Large intestine (tissue), 3 donors: ENCODE results near the gene SYCP3. TPM values are rescaled to one million over a fixed set of nuclear protein-coding genes. Genes with fewer than 3 reads are reported as not detected.

Experiments
- DNase-seq, 2 donors: peaks; one replicate each; pipeline versions ENCODE4 v3.0.0 to v3.0.0-alpha.2; 2013
- H3K27ac ChIP-seq: one replicate; pipeline ENCODE4 v1.5.1; 2013; ENCODE audit warnings: low read length
- H3K27me3 ChIP-seq: 2 replicates; pipeline ENCODE4 v1.6.1; 2013; ENCODE audit warnings: low read length; ENCODE audit not compliant: control insufficient read depth, insufficient read depth
- H3K36me3 ChIP-seq: 2 replicates; pipeline ENCODE4 v1.6.1; 2013; ENCODE audit warnings: low read length; ENCODE audit not compliant: control insufficient read depth, insufficient read depth
- H3K4me1 ChIP-seq: one replicate; pipeline ENCODE4 v1.6.1; 2013; ENCODE audit warnings: low read length; ENCODE audit not compliant: control insufficient read depth, insufficient read depth
- H3K4me3 ChIP-seq: one replicate; pipeline ENCODE4 v1.5.1; 2013; ENCODE audit warnings: low read length
- H3K9me3 ChIP-seq: one replicate; pipeline ENCODE4 v1.6.1; 2013; ENCODE audit warnings: mild to moderate bottlenecking, low read depth, low read length, moderate library complexity; ENCODE audit not compliant: control insufficient read depth
- WGBS: methylation state at CpG from one replicate; pipeline ENCODE4 v1.1.5; 2013; ENCODE audit warnings: low lambda C conversion rate; ENCODE audit not compliant: insufficient coverage; 5-methylcytosine and 5-hydroxymethylcytosine counted together
- polyA plus RNA-seq: library from polyadenylated mRNA; unstranded; fragments of 120-200 nt; gene quantifications from one replicate; pipeline ENCODE4 v1.2.1, GENCODE V29; 2013

The SYCP3 gene
- polyA plus RNA-seq, 1 donor, result 1.7 TPM

DNA sequence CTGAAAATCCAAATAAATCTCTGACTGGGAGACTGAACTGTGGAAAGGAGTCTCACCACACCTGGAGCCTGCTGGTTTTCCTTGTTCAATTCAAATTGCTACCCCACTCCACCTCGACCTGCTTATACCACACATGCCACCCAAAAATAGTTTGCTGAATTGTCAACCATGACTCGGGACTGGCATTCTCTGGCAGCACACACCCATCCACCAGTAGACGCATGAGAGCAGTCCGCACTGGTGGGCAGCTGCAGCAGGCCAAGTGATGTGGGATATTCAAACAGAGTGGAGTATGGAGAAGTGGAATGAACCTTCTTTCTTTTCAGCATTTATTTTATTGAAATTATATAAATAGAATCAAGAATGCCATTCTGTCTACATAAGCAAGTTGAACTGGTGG lies 38.7 kb upstream of the SYCP3 start:
- Histone ChIP-seq H3K36me3 (peaks cover 4% of the 10 kb centered on the region), H3K4me3 (no peak overlapping the region), H3K4me1 (no peaks in the 10 kb centered on the region), H3K27me3 (no peaks in the 10 kb centered on the region), H3K27ac (no peak overlapping the region), H3K9me3 (no peaks in the 10 kb centered on the region)
- DNase-seq, result no peak
- no CpG with 5 or more reads among the region's 4 CpGs for WGBS

DNA sequence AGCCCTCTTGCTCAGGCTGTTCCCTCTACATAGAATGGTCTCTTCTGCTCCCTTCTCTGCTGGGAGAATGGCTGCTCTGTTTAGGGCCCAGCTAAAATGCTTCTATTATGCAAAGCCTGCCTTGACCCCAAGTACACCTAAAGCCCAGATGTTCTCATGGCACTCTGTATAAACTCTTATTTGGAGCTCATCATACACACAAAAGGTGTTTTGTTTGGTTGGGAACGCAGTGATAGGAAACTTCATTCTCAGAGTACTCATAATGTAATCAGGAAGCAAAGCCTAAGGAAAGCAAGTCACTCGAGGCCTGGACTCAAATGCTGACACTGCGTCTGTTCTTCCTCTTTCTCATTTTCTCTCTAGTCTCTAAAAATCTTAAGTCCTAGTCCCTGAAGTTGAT lies 38.2 kb upstream of the SYCP3 start:
- no peaks in the 10 kb centered on the region for H3K4me1 ChIP-seq
- peaks cover 4% of the 10 kb centered on the region for H3K36me3 ChIP-seq
- H3K27ac ChIP-seq, result no peak overlapping the region

DNA sequence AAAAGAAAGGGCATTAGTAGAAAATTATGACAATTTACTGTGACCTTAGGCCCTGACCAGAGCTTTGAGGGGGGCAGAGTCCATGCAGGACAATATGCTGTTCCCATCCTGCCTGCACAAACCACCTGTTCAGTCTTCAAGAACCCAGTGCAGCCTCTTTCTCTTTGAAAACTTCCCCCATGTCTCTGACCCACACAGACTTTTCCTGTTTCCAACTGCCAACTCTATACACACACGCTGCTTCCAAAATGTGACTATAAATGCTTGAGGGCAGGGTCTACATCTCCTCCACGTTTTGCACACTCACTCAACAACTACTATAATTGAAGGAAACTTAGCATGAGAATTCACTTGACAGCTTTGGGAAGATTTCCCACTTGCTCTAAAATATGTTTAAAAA lies 36.6 kb upstream of the SYCP3 start:
- no peaks in the 10 kb centered on the region for H3K27me3 ChIP-seq
- no peak for DNase-seq
- H3K4me1 ChIP-seq, result no peaks in the 10 kb centered on the region
- H3K36me3 ChIP-seq, result peaks cover 4% of the 10 kb centered on the region
- WGBS, result 83% methylated on average over 1 of the region's 2 CpGs
- H3K27ac ChIP-seq, result no peak overlapping the region
- no peaks in the 10 kb centered on the region for H3K9me3 ChIP-seq
- H3K4me3 ChIP-seq, result no peak overlapping the region

More for the DNA sequence above, 38.2 kb upstream of the SYCP3 start:
- Histone ChIP-seq H3K27me3 (no peaks in the 10 kb centered on the region), H3K4me3 (no peak overlapping the region), H3K9me3 (no peaks in the 10 kb centered on the region)
- WGBS, result 80% methylated on average over 1 of the region's 3 CpGs
- DNase-seq, result no peak

DNA sequence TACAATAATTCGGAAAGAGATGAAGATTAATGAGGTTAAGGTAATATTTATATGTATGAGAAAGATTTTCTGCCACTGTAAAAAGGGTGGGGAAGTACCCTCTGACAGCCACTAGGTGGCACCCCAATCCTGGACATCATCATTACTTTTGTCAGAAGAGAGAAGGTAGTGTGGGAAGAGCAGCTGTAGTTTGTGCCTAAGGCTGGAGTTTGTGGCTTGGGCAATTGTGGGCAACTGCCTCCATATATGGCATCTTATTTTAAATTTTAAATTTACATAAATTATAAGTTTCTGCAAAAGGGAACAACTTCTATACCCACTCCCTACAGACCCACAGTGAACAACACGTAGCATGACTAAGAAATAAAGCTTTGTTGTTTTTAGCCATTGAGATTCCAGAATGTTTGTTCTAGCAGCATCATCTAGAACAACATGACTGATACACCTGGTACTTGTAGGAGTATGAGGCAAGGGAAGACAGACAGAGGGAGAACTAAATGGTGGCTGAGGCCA lies 34.4 kb upstream of the SYCP3 start:
- peaks cover 11% of the 10 kb centered on the region for H3K36me3 ChIP-seq
- H3K9me3 ChIP-seq, result no peaks in the 10 kb centered on the region
- no peak overlapping the region for H3K27ac ChIP-seq
- WGBS, result 50% methylated on average over 2 of the region's 2 CpGs
- H3K4me1 ChIP-seq, result no peaks in the 10 kb centered on the region
- DNase-seq, result peak; percentile 41 to 43
- no peaks in the 10 kb centered on the region for H3K27me3 ChIP-seq
- H3K4me3 ChIP-seq, result no peak overlapping the region

DNA sequence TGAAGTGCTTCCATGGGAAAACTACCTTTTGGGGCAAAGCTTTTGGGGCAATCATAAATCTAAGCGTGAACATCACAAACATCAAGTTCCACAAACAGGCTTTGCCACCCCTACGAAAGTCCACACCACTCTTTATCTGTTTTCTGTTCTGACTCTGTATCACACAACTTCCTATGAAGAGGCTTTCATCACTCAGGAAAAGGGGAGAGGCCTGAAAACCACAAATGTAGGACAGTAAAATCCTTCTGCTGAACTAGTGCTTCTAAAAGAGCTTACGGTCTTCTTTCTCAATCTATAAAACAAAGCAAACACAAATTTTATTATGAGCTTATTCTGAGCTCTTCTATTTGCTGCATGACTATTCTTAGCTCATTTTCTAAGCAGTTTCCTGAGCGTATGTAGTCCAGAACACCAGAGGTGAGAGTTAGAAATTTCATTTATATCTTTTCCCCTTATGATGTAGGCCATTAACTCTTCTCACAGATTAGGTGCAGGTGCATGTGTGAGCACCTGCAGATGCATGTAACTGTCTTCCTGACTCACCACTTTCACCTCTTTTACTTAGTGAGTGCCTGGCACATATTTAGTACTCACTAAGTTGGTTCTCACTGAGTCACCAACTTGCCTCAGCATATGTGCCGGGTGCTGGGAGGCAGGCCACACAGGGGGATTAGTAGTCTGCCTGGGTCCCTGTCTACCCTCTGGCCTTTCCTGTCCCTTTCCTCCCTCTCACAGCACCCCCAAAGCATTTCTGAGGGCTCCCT lies 32.9 kb upstream of the SYCP3 start:
- no CpG with 5 or more reads among the region's 5 CpGs for WGBS
- H3K27ac ChIP-seq, result no peak overlapping the region
- DNase-seq, result no peak
- no peaks in the 10 kb centered on the region for H3K9me3 ChIP-seq
- H3K27me3 ChIP-seq, result no peaks in the 10 kb centered on the region
- peaks cover 16% of the 10 kb centered on the region for H3K36me3 ChIP-seq
- no peak overlapping the region for H3K4me3 ChIP-seq
- H3K4me1 ChIP-seq, result no peaks in the 10 kb centered on the region

DNA sequence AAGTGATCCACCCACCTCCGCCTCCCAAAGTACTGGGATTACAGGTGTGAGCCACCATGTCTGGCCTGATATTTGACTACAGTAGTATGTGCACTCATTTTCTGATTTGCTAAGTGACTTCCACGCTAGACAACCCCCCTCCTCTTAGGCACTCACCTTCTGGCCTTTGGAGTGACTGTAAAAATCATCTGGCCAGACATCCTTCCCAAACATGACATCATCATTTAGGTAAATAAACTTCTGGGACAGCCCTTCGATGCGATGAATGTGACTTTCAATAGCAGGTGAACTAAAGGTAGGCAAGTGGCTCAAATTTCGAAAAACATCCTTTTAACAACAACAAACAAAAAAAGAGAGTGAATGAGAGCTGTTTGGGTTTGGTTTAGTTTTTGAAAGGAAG lies 30.6 kb upstream of the SYCP3 start:
- 100% methylated on average over 1 of the region's 5 CpGs for WGBS
- Histone ChIP-seq H3K4me1 (no peaks in the 10 kb centered on the region), H3K27ac (no peak overlapping the region), H3K27me3 (no peaks in the 10 kb centered on the region), H3K4me3 (no peak overlapping the region), H3K9me3 (no peaks in the 10 kb centered on the region), H3K36me3 (peaks cover 16% of the 10 kb centered on the region)
- no peak for DNase-seq

DNA sequence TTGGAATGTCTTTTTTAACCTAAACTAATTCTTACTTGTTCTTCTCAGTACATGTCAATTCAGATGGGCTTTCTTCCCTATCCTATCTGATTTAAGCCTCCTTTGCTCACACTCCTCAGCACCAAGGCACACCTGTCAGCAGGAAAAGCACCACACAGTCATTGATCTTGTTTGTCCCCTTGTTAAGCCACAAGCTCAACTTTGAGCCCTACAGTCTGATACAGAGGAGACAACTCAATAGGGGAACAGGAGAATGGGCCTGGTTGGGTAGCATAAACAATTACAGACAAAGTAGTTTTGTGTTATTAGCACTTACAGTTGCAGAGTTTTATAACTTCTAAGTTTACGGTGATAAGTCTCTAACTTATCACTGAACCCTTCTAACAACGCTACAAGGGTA lies 29.5 kb upstream of the SYCP3 start:
- DNase-seq, result no peak
- H3K27me3 ChIP-seq, result no peaks in the 10 kb centered on the region
- H3K27ac ChIP-seq, result no peak overlapping the region
- H3K36me3 ChIP-seq, result peaks cover 16% of the 10 kb centered on the region
- H3K9me3 ChIP-seq, result no peaks in the 10 kb centered on the region
- no peak overlapping the region for H3K4me3 ChIP-seq
- no CpG with 5 or more reads among the region's 2 CpGs for WGBS
- no peaks in the 10 kb centered on the region for H3K4me1 ChIP-seq

DNA sequence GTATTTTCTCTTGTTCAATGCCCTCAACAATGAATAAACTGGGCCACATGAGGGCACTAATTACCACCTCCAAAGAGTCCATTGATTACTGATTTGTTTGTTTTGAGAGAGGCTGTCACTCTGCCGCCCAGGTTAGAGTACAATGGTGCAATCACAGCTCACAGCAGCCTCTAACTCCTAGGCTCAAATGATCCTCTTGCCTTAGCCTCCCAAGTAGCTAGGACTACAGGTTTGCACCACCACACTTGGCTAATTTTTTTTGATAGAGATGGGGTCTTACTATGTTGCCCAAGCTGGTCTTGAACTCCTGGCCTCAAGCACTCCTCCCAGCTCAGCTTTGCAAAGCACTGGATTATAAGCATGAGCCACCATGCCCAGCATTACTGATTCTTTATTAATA lies 28.3 kb upstream of the SYCP3 start:
- H3K27ac ChIP-seq, result no peak overlapping the region
- no peaks in the 10 kb centered on the region for H3K4me1 ChIP-seq
- DNase-seq, result no peak
- H3K9me3 ChIP-seq, result no peaks in the 10 kb centered on the region
- H3K4me3 ChIP-seq, result no peak overlapping the region
- no peaks in the 10 kb centered on the region for H3K27me3 ChIP-seq
- peaks cover 16% of the 10 kb centered on the region for H3K36me3 ChIP-seq
- no CpG with 5 or more reads among the region's 1 CpG for WGBS

DNA sequence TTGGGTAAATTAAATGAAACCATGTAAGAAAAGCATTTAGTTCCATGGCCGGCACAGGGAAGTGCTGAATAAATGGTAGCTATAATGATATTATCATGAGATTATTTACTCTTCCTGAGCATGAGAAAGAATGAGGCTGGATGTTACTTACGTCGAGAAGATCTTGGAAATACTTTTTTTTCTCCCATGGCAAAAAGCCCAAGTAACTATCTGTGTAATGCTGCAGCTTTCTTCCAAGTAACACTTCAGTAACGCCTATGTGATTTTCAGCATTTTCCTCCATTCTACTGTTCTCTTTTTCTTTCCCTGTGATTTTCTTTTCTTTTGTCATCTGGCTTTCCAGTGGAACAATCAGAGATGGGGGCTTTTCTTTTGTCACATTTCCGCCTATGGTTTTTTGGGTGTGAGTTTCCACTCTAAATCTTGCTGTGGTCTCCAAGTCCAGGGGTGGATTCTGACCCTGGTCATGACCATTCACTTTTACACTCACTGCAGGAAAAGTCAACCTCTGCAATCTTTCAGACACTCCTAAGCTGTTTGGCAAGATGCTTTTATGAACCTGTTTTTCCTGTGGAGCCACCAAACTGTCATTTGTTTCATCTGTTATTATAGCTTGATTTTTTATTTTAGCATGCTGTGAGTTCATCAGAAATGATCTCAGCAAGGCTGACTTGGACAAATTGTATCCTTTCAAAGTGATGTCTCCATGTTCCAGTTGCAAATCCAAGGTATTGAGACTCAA lies 25.0 kb upstream of the SYCP3 start:
- WGBS, result 92% methylated on average over 1 of the region's 5 CpGs
- peaks cover 12% of the 10 kb centered on the region for H3K36me3 ChIP-seq

DNA sequence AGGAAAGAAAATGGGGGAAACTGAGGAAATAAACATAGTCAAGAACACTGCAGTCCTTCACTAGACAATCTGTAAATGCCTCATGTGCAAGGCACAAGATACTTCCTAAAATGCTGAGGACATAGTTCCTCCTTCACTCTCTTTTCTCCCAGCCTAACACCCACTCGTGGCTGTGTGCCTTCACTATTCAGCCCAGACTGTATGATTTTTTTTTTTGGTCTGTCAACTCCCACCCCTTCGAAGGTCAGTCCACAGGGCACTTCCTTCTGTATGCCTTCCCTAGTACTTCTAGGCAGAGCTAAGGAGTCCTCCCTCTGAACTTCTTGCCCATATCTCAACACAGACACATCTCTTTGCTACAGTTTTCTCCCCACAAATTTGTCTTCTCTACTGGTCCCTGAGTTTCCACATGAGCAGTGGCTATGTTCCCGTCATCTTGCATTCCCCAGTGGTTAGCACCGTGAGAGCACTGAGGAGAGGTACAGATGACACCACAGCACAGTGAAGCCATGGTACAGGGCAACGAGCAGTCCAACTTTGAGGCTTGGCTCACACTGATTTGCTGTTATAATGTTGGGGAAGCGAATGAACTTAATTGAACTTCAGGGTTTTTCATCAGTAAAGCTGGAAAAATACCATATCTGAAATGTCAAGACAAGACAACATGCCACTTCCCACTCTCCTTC lies 24.1 kb upstream of the SYCP3 start:
- H3K4me3 ChIP-seq, result no peak overlapping the region
- H3K27me3 ChIP-seq, result no peaks in the 10 kb centered on the region
- no peaks in the 10 kb centered on the region for H3K4me1 ChIP-seq
- no peak overlapping the region for H3K27ac ChIP-seq
- 100% methylated on average over 1 of the region's 6 CpGs for WGBS
- H3K9me3 ChIP-seq, result no peaks in the 10 kb centered on the region
- no peak for DNase-seq
- H3K36me3 ChIP-seq, result peaks cover 14% of the 10 kb centered on the region

More for the DNA sequence above, 25.0 kb upstream of the SYCP3 start:
- H3K4me1 ChIP-seq, result no peaks in the 10 kb centered on the region
- H3K27me3 ChIP-seq, result no peaks in the 10 kb centered on the region
- H3K9me3 ChIP-seq, result no peaks in the 10 kb centered on the region
- no peak overlapping the region for H3K4me3 ChIP-seq
- no peak for DNase-seq
- no peak overlapping the region for H3K27ac ChIP-seq
